HG02870 (cell line): ENCODE results near the gene TTC17.
A peak's percentile ranks its signal among the peaks of the same experiment; 100 is the strongest.
"Not testable (repeated sequence)": the region's sequence is repeated elsewhere in the genome, so short reads cannot be mapped to it uniquely, and the experiment has no call there.

ENCODE experiments used
- ATAC-seq: cut with Tn5 transposase; IDR thresholded peaks from one replicate; pipeline ENCODE4 v1.9.1; 2021; ENCODE audit warnings: mild to moderate bottlenecking, moderate library complexity; ENCODE audit not compliant: unreplicated experiment

TTC17 gene, protein sequence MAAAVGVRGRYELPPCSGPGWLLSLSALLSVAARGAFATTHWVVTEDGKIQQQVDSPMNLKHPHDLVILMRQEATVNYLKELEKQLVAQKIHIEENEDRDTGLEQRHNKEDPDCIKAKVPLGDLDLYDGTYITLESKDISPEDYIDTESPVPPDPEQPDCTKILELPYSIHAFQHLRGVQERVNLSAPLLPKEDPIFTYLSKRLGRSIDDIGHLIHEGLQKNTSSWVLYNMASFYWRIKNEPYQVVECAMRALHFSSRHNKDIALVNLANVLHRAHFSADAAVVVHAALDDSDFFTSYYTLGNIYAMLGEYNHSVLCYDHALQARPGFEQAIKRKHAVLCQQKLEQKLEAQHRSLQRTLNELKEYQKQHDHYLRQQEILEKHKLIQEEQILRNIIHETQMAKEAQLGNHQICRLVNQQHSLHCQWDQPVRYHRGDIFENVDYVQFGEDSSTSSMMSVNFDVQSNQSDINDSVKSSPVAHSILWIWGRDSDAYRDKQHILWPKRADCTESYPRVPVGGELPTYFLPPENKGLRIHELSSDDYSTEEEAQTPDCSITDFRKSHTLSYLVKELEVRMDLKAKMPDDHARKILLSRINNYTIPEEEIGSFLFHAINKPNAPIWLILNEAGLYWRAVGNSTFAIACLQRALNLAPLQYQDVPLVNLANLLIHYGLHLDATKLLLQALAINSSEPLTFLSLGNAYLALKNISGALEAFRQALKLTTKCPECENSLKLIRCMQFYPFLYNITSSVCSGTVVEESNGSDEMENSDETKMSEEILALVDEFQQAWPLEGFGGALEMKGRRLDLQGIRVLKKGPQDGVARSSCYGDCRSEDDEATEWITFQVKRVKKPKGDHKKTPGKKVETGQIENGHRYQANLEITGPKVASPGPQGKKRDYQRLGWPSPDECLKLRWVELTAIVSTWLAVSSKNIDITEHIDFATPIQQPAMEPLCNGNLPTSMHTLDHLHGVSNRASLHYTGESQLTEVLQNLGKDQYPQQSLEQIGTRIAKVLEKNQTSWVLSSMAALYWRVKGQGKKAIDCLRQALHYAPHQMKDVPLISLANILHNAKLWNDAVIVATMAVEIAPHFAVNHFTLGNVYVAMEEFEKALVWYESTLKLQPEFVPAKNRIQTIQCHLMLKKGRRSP

GRCh38 chr11:43358801-43359421 is at the start of gene TTC17:
Gene TTC17 (plus strand): TSS chr11:43358920. CDS start chr11:43358955, 35 bp downstream.
- peak; percentile 91 for ATAC-seq

DNA sequence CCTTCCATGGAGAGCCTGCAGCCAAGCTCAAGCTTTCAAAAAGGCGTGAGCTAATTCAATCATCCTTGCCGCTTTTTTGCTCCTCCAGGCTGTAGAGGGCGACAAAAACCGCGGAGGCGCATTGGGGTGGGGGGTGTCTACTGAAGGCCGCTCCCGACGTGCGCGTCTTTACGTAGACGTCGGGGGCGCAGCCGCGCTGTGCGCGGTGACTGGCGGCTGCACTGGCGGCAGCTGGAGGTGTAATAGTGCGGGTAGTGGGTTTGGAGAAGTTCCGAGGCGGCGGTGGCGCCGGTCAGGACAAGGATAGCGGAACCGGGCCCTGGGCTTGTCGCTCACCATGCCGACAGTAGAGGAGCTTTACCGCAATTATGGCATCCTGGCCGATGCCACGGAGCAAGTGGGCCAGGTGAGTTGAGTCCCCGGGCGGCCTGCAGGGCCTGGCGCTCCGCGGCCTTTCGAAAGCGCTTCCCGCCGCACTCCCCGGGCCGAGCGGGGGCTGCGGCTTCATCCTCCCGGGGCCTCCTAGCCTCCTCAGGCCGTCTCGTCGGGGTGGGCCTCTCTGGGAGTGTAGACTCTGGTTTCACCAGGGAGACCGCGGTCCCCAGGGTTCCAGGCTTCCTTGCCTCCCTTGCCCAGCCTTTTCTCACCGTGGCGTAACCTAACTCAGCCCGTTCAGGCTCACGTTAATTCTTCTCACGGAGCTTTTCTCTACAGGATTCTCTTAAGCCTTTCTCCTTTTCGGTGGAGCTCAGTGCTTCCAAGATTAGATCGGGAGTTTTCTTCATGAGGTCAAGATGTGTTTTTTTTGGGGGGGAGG is 46.7 kb upstream of the TTC17 start, which contains the start of gene API5:
TSS of gene API5 (plus strand) at position 206 of the 817 bp plus-strand sequence. CDS start at position 338, 132 bp downstream.
- ATAC-seq, result peak; percentile 94

- ATAC-seq, result no peak
Observed at GRCh38 chr11:43315966-43316365, 42.8 kb upstream of the TTC17 start.

DNA sequence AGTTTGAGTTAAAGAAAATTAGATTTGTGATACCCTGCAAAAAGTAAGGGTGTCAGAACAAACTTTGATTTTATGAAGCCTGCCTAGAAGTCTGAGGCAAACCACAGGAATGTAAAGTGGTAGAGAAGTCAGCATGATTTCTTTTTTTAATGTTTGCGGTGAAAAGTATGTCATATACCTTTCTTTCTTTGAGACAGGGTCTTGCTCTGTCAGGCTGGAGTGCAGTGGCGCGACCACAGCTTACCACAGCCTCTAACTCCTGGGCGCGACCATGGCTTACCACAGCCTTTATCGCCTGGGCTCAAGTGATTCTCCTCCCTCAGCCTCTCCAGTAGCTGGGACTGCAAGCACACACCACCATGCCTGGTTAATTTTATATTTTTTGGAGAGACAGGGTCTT is 42.3 kb upstream of the TTC17 start:
- peak; percentile 34 for ATAC-seq

- no peak for ATAC-seq
Observed at GRCh38 chr11:43327987-43328386, 30.7 kb upstream of the TTC17 start.

DNA sequence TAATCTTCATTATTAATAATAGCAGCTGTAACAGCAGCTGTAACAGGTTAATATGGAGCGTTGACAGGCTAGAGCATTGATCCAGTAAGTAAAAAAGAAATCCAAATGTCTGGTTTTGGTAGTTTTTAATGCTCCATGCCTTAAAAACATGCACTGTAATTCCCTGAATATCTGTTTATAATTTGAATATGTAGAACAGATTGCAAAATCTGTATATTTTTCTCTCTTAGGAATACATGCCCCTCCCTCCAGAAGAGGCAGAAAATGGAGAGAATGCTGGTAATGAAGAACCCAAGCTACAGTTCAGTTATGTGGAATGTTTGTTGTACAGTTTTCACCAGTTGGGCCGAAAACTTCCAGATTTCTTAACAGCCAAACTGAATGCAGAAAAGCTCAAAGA is 30.2 kb upstream of the TTC17 start:
- no peak for ATAC-seq

- ATAC-seq, result no peak
Observed at GRCh38 chr11:43341159-43341558, 17.6 kb upstream of the TTC17 start.

GRCh38 chr11:43351426-43351825 is 7.3 kb upstream of the TTC17 start:
- ATAC-seq, result not testable (repeated sequence)

GRCh38 chr11:43354311-43354710 is 4.4 kb upstream of the TTC17 start:
- ATAC-seq, result no peak

- no peak for ATAC-seq
Observed at GRCh38 chr11:43356336-43356735, 2.4 kb upstream of the TTC17 start.

DNA sequence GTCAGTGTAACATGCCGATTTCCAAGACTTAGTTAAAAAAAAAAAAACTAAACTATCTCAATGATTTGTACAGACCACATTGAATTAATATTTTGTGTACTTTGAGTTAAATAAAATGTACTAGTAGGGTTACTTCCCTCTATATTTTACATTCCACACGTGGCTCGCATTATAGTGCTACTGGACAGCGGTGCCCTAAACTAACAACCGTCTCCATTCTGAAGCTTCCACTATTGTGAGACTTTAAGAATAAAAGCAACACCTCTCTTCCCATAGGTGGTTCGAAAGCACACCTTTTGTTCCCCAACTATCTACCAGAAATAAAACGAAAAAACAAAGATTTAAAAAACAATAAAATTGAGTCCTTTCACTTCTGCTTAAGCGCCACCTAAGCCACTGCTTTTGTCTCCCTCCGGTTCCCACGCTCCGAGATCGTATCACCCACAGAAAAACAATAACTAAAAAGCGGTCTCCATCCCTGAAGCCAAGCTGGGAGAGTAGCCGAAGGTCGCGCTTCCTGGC is 380 bp upstream of the TTC17 start:
- no peak for ATAC-seq

GRCh38 chr11:43359422-43359818 is 700 bp downstream of the TTC17 start:
- ATAC-seq, result peak; percentile 49

GRCh38 chr11:43360361-43361032 is 1.8 kb downstream of the TTC17 start:
- ATAC-seq, result no peak

GRCh38 chr11:43366677-43367076 is 8.0 kb downstream of the TTC17 start:
- peak; percentile 62 for ATAC-seq

GRCh38 chr11:43367382-43368178 is 8.9 kb downstream of the TTC17 start:
- ATAC-seq, result peak; percentile 52

DNA sequence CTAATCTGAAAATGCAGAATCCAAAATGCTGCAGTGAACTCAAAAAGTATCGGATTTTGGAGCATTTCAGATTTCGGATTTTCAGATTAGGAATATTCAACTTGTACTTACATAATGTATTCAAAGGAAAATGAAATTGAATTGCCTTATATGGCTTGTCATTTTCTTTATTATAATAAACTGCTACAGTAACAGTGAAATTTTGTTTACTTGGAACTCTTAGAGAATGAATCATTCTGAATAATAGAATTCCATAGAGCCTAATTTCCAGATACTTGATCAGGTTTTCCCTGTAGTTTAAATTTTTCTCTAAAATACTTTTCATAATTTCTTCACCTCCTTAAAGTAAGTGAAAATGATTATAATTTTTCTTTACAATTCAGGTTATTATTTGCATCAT is 17.3 kb downstream of the TTC17 start:
- ATAC-seq, result no peak

DNA sequence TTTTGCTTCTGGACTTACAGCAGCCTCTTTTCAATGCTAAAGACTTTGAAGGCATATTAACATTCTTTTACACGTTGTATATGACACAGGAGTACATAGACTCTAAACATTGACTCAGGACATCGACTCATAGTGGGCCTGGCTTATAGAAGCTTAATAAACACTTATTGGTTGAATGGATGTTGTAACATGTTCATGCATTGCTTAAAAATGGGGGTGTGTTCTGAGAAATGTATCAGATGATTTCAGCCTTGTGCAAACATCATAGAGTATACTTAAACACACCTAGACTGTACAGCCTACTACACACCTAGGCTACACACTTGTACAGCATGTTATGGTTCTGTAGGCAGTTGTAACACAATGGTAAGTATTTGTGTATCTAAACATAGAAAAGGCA is 17.9 kb downstream of the TTC17 start:
- no peak for ATAC-seq

DNA sequence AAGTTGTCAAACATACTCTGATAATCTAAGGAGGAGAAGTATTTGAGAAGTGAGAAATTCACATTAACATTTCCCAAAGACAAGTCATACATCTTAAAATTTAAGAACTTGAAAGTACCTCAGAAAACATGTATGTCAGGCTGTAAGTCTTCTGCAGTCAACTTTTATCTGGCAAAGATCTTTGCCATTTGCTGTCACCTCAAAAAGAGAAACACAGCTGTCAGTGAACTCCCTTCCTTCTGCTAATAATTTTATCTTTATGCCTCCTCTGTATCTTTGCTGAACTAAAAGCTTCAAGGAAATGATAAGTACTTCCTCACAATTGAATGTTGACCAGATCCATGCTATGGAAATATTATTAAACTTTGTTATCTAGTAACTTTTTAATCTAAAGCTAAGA is 18.7 kb downstream of the TTC17 start:
- no peak for ATAC-seq
